NCI-H2107 treated with DMSO at 0.1 percent for 48 hours (cell line): ENCODE results near the gene ZDHHC7.

Source experiments
- DNase-seq: peaks from one replicate; lab custom pipeline; 2025; ENCODE audit not compliant: unreplicated experiment; lab: John Stamatoyannopoulos, UW

ZDHHC7 gene

DNA sequence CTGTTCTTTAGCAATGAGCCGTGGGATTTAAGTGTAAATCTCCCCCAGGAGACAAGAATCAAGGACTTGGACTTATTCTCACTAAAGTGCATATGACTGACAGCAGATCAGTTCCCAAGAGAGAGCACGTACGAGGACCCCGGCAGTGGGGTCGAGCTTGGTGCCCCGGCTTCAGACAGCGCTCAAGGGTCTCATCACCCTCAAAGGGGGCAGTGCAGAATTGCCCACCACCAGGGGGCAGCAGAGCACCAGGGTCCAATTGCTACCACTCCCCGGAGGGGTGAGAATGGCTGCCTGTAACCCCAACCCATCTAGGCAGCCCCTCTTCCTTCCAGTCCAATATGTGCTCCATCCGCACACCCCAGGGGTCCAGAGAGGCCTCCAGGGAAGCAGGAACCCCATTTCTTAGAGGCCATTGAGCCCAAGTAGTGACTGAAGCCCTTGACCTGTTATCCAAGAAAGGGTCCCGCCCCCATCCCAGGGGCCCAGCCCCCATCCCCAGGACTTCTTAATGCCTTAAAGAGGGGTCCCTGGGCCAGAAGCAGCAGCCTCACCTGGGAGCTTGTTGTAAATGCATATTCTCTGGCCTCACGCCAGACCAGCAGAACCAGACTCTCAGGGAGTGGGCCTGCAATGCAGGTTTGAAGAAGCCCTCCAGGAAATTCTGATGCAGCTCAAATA, 86.1 kb downstream of the ZDHHC7 start:
- peak; percentile 13 for DNase-seq

DNA sequence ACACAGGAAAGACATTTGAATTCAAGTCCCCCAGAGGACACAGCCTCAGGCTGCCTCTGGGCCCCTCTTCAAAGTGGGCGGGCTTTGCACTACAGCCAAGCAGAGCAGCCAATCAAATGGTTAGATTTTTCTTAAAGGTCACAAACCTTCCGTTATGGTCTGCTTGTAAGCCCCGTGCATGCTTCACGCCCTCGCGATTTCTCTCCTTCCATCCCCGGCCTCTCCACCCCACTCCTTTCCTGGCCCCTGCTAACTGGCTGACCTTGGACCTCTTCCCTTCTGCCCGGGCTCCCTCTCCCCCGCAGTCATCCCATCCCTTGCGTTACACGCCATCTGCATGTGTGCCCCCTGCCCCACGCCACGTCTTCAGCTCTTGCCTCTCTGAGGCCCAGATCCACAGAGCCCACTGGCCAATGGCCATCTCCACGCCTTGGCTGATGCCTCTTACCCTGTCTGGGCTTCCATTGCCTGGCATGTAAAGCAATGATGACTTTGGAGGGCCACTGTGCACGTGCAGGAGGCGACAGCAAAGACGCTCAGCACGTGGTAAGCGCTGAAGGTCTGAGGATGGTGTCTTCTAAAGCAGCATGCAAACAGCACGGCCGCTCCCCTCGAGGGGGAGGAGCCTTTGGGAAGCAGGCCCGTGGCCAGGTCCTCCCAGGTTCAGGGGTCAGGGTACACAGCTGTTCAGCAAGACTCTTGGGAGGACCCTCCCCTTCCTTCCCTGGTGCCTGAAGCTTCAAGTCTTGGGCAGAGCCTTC, 86.8 kb downstream of the ZDHHC7 start:
- DNase-seq: no peak
